HG03097 (cell line): Measurements from ENCODE around the gene CTCF.

ENCODE experiments used
- ATAC-seq: cut with Tn5 transposase; IDR thresholded peaks from one replicate; pipeline ENCODE4 v1.9.1; 2021; ENCODE audit not compliant: unreplicated experiment, low FRiP score

The CTCF gene

GRCh38 chr16:67648764-67649407 is 86.6 kb downstream of the CTCF start:
- no peak for ATAC-seq

- no peak for ATAC-seq
These were observed 87.2 kb downstream of the CTCF start for GRCh38 chr16:67649494-67649931.

- no peak for ATAC-seq
These were observed 87.7 kb downstream of the CTCF start for GRCh38 chr16:67650023-67650422.

GRCh38 chr16:67651039-67651438 is 88.7 kb downstream of the CTCF start:
- ATAC-seq = no peak

- ATAC-seq = no peak
These were observed 89.5 kb downstream of the CTCF start for GRCh38 chr16:67651847-67652246.

- no peak for ATAC-seq
These were observed 90.3 kb downstream of the CTCF start for GRCh38 chr16:67652578-67653127.

- no peak for ATAC-seq
These were observed 90.9 kb downstream of the CTCF start for GRCh38 chr16:67653128-67653788.

GRCh38 chr16:67653789-67654402 is 91.6 kb downstream of the CTCF start:
- no peak for ATAC-seq

- ATAC-seq = no peak
These were observed 92.1 kb downstream of the CTCF start for GRCh38 chr16:67654403-67654911.

- no peak for ATAC-seq
These were observed 93.0 kb downstream of the CTCF start for GRCh38 chr16:67655363-67655762.

- ATAC-seq = no peak
These were observed 94.2 kb downstream of the CTCF start for GRCh38 chr16:67656344-67657016.

GRCh38 chr16:67657017-67657608 is 94.8 kb downstream of the CTCF start:
- no peak for ATAC-seq

- ATAC-seq = no peak
These were observed 95.6 kb downstream of the CTCF start for GRCh38 chr16:67657751-67658518.

- ATAC-seq = no peak
These were observed 96.7 kb downstream of the CTCF start for GRCh38 chr16:67658849-67659674.

- peak; percentile 52 for ATAC-seq
These were observed 97.6 kb downstream of the CTCF start, which contains the start of gene ACD for GRCh38 chr16:67659675-67660563. Gene ACD, minus strand, starts transcription at chr16:67660260. Its CDS starts 40 bp downstream, at chr16:67660220.

GRCh38 chr16:67660564-67661028 is 98.3 kb downstream of the CTCF start, which contains the start of gene PARD6A:
Gene PARD6A, plus strand, starts transcription at chr16:67660960. Its CDS starts 79 bp downstream, at chr16:67661039.
- ATAC-seq = peak; percentile 69

GRCh38 chr16:67661101-67661761 is 98.9 kb downstream of the CTCF start:
- ATAC-seq = no peak
